Panc1 (cell line): ENCODE measurements around the gene CNIH2. TPM values are rescaled to one million over a fixed set of nuclear protein-coding genes. Genes with fewer than 3 reads are reported as not detected.

Experiments used
- ATAC-seq: fragments of 200-7000 bp; cut with Tn5 transposase; 2 replicates; pipeline ENCODE4 v1.9.1; 2020; ENCODE audit warnings: mild to moderate bottlenecking, moderate library complexity
- BruUV-seq: library from RNA; stranded (reverse); fragments of 400-500 nt; replicated peaks from 2 replicates; lab custom pipeline; 2021; lab: Mats Ljungman, UMichigan
- CTCF ChIA-PET: fragments of 300-600 bp; sonication (Branson Sonifier 250); formaldehyde crosslinking; loops from one replicate; lab custom pipeline; 2022; ENCODE audit warnings: antibody characterized with exemption; lab: Charles Lee
- POLR2A ChIA-PET: fragments of 300-600 bp; sonication (Branson Sonifier 250); formaldehyde crosslinking; loops from one replicate; lab custom pipeline; 2022; ENCODE audit warnings: antibody characterized with exemption; lab: Charles Lee
- DNase-seq: peaks from one replicate; pipeline ENCODE4 v3.0.0-alpha.2; 2010; ENCODE audit warnings: low read depth, low spot score
- H3K27ac ChIP-seq: 2 replicates; pipeline ENCODE4 v1.5.1; 2011; ENCODE audit warnings: mild to moderate bottlenecking, low read length, inconsistent platforms
- H3K27me3 ChIP-seq: fragments of 200-500 bp; sonication (Bioruptor generic); 2 replicates; pipeline ENCODE4 v1.6.0; 2014; ENCODE audit warnings: low read length, inconsistent platforms; ENCODE audit not compliant: control insufficient read depth, insufficient read depth
- H3K36me3 ChIP-seq: fragments of 200-500 bp; sonication (Bioruptor generic); 2 replicates; pipeline ENCODE4 v1.5.1; 2014; ENCODE audit warnings: inconsistent platforms, mild to moderate bottlenecking, low read length, moderate library complexity; ENCODE audit not compliant: control insufficient read depth, insufficient read depth
- H3K4me1 ChIP-seq: 2 replicates; pipeline ENCODE4 v1.5.1; 2011; ENCODE audit warnings: inconsistent platforms, mild to moderate bottlenecking, low read length, moderate library complexity; ENCODE audit not compliant: control insufficient read depth, insufficient read depth
- H3K4me3 ChIP-seq, 2 experiments: 2 replicates each; pipeline ENCODE4 v1.5.1; 2011 to 2012; ENCODE audit warnings: low read depth in 2 of 2, low read length in 2 of 2, mild to moderate bottlenecking in 2 of 2, inconsistent platforms in 1 of 2, moderate library complexity in 1 of 2
- H3K9me3 ChIP-seq: fragments of 200-500 bp; sonication (Bioruptor generic); 2 replicates; pipeline ENCODE4 v1.5.1; 2014; ENCODE audit warnings: low read depth, mild to moderate bottlenecking, inconsistent platforms, low read length, moderate library complexity; ENCODE audit not compliant: control insufficient read depth, insufficient read depth
- POLR2AphosphoS5 ChIP-seq: IDR thresholded peaks from 2 replicates; pipeline ENCODE4 v1.6.1; 2012; ENCODE audit warnings: mild to moderate bottlenecking, low read depth, low read length, moderate library complexity
- SIN3A ChIP-seq: IDR thresholded peaks from 2 replicates; pipeline ENCODE4 v1.6.1; 2012; ENCODE audit warnings: low read depth, mild to moderate bottlenecking, low read length, moderate library complexity, borderline replicate concordance; ENCODE audit not compliant: insufficient read depth
- TCF7L2 ChIP-seq: IDR thresholded peaks from 2 replicates; pipeline ENCODE4 v1.6.1; 2011; ENCODE audit warnings: mild to moderate bottlenecking, low read depth, low read length, inconsistent platforms
- in situ Hi-C: cut with HindIII; loops from 2 replicates; pipeline ENCODE4 v1.10.0; 2016; ENCODE audit warnings: low sequenced_read_pairs, low pct_unique_long_range_greater_than_20kb
- intact Hi-C: fragments of 100-400 bp; cut with micrococcal nuclease; formaldehyde crosslinking; loops from one replicate; pipeline ENCODE4 v1.10.0; 2022; ENCODE audit not compliant: unreplicated experiment
- total RNA-seq: library from RNA; stranded (reverse); gene quantifications from one replicate; pipeline ENCODE4 v1.2.1, GENCODE V29; 2021; ENCODE audit not compliant: unreplicated experiment
- TF ChIP-seq, protein P1 (sequence below): fragments of 450-650 bp; IDR thresholded peaks from 2 replicates; pipeline ENCODE4 v1.5.1; 2017; ENCODE audit warnings: mild to moderate bottlenecking
- TF ChIP-seq, protein P2 (sequence below), 2 experiments: IDR thresholded peaks; 2 replicates each; pipeline ENCODE4 v1.6.1; 2011 to 2012; ENCODE audit warnings: low read depth in 2 of 2, control low read depth in 1 of 2, low read length in 1 of 2, mild to moderate bottlenecking in 1 of 2, moderate library complexity in 1 of 2; ENCODE audit not compliant: insufficient read depth in 1 of 2

Gene CNIH2
- total RNA-seq, 1 experiment from 2014 or later, result 9.3 TPM

DNA sequence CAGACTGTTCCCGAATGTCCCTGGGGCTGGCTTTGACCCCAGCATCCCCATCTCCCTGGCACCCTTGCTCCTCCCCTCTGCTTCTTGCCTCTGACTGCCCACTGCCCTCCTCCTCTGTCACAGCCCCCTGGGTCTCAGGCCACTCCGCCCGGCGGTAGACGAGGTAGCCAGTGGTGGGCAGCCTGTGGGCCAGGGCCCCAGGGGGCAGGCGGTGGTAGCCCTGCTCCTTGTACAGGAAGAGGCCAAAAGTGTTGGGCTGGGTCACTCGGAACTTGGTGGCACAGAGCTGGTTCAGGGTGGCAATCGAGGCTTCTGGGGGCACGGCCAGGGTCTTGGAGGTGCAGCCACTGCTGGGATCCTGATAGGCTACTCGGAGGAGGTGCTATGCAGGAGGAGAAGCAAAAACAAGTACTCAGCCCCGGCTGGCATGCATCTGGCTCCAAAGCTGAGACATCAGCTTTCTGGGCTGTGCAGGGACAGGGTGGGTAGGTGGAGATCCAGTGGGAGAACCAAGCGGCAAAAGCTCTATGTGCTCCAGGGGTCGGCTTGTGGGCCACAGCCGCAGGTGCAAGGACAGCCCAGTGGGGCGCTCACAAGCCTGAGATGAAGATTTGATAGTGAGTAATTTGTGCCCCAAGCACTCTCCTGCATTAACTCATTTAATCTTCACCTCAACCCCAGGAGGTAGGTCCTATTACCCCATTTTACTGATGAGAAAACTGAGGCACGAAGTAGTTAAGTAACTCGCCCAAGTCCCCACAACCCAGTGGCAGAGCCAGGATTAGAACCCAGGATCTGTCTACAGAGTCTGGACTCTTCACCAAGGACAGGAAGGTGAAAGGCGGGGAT lies 54.6 kb downstream of the CNIH2 start:
- Histone ChIP-seq H3K27ac (no peak overlapping the region), H3K36me3 (no peaks in the 10 kb centered on the region), H3K27me3 (no peaks in the 10 kb centered on the region), H3K4me1 (peaks cover 29% of the 10 kb centered on the region), H3K4me3 (no peak overlapping the region), H3K9me3 (no peaks in the 10 kb centered on the region)
- no TSS peak for BruUV-seq
- CTCF ChIA-PET, result interaction anchor here (0.6 to 1.6 kb wide), 2 partner anchors 20 to 32 kb away, joined by 3 to 6 read pairs; no protein-coding TSS in a partner anchor
- in situ Hi-C loops, result no loop called here
- POLR2A ChIA-PET, result no interaction called here
- TF ChIP-seq, protein P1, sequence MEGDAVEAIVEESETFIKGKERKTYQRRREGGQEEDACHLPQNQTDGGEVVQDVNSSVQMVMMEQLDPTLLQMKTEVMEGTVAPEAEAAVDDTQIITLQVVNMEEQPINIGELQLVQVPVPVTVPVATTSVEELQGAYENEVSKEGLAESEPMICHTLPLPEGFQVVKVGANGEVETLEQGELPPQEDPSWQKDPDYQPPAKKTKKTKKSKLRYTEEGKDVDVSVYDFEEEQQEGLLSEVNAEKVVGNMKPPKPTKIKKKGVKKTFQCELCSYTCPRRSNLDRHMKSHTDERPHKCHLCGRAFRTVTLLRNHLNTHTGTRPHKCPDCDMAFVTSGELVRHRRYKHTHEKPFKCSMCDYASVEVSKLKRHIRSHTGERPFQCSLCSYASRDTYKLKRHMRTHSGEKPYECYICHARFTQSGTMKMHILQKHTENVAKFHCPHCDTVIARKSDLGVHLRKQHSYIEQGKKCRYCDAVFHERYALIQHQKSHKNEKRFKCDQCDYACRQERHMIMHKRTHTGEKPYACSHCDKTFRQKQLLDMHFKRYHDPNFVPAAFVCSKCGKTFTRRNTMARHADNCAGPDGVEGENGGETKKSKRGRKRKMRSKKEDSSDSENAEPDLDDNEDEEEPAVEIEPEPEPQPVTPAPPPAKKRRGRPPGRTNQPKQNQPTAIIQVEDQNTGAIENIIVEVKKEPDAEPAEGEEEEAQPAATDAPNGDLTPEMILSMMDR, result no peak
- TF ChIP-seq, protein P2, sequence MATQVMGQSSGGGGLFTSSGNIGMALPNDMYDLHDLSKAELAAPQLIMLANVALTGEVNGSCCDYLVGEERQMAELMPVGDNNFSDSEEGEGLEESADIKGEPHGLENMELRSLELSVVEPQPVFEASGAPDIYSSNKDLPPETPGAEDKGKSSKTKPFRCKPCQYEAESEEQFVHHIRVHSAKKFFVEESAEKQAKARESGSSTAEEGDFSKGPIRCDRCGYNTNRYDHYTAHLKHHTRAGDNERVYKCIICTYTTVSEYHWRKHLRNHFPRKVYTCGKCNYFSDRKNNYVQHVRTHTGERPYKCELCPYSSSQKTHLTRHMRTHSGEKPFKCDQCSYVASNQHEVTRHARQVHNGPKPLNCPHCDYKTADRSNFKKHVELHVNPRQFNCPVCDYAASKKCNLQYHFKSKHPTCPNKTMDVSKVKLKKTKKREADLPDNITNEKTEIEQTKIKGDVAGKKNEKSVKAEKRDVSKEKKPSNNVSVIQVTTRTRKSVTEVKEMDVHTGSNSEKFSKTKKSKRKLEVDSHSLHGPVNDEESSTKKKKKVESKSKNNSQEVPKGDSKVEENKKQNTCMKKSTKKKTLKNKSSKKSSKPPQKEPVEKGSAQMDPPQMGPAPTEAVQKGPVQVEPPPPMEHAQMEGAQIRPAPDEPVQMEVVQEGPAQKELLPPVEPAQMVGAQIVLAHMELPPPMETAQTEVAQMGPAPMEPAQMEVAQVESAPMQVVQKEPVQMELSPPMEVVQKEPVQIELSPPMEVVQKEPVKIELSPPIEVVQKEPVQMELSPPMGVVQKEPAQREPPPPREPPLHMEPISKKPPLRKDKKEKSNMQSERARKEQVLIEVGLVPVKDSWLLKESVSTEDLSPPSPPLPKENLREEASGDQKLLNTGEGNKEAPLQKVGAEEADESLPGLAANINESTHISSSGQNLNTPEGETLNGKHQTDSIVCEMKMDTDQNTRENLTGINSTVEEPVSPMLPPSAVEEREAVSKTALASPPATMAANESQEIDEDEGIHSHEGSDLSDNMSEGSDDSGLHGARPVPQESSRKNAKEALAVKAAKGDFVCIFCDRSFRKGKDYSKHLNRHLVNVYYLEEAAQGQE (IDR thresholded peaks at IDR 0.05; ENCODE audit: insufficient read depth in 1 of 2, low read depth in 2 of 2, low read length in 1 of 2), result no peak
- no peak for TF ChIP-seq TCF7L2
- no peak for TF ChIP-seq SIN3A
- no peak for TF ChIP-seq POLR2AphosphoS5
- intact Hi-C loops, result no loop called here
- ATAC-seq, result no peak
- no peak for DNase-seq

DNA sequence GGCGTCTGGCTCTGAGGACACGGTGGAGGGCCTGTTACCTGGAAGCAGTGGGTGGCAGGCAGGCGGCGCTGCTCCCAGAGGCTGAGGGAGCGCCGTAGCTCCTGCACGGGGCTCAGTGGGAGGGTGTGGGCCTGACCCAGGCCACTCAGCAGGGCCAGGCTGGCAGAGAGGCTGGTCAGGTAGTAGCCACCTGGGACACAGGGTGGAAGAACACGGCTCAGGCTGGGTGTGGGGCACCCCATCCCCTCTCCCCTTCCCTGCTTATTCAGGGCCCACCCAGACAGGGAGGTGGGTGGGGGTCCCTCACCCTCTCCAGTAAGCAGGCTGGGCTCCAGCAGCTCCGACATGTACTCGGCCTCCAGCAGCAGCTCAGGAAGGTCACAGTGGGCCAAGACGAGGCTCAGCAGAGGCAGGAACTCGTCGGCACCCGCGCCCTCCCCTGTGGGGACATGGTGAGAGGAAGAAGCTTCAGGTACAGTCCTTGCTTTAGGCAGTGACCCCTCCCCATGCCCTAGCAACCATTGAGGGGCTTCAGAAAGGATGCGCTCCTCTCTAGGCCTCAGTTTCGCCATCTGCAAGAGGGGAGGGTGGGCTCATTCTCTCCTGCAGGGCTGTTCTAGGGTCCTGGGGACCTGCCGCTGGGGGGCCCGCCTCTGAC lies 55.4 kb downstream of the CNIH2 start:
- BruUV-seq, result no TSS peak
- in situ Hi-C loops, result no loop called here
- ChIA-PET POLR2A (no interaction called here), CTCF (interaction anchor here (0.6 kb wide), 2 partner anchors 12 to 33 kb away, joined by 3 to 5 read pairs; no protein-coding TSS in a partner anchor)
- H3K27me3 ChIP-seq, result no peaks in the 10 kb centered on the region
- no peaks in the 10 kb centered on the region for H3K36me3 ChIP-seq
- H3K27ac ChIP-seq, result no peak overlapping the region
- intact Hi-C loops, result no loop called here
- peaks cover 37% of the 10 kb centered on the region for H3K4me1 ChIP-seq
- DNase-seq (no peak), ATAC-seq (no peak)
- no peaks in the 10 kb centered on the region for H3K9me3 ChIP-seq
- TF ChIP-seq SIN3A, result no peak
- TF ChIP-seq, protein P1, result no peak
- TF ChIP-seq TCF7L2, result no peak
- TF ChIP-seq POLR2AphosphoS5, result no peak
- TF ChIP-seq, protein P2 (IDR thresholded peaks at IDR 0.05; ENCODE audit: insufficient read depth in 1 of 2, low read depth in 2 of 2, low read length in 1 of 2), result no peak
- H3K4me3 ChIP-seq, result no peak overlapping the region
